Astrocyte (in vitro differentiated cells and primary cell): Measurements from ENCODE around the gene RBM44.

Source experiments
- CTCF ChIP-seq: IDR thresholded peaks from 2 replicates; pipeline ENCODE4 v1.5.1; 2011; ENCODE audit warnings: low read depth, mild to moderate bottlenecking, inconsistent platforms, low read length, moderate library complexity; ENCODE audit not compliant: insufficient read depth
- EZH2 ChIP-seq: IDR thresholded peaks from 2 replicates; pipeline ENCODE4 v1.6.1; 2012; ENCODE audit warnings: mild to moderate bottlenecking, low read length, inconsistent platforms; ENCODE audit not compliant: insufficient read depth

DNA sequence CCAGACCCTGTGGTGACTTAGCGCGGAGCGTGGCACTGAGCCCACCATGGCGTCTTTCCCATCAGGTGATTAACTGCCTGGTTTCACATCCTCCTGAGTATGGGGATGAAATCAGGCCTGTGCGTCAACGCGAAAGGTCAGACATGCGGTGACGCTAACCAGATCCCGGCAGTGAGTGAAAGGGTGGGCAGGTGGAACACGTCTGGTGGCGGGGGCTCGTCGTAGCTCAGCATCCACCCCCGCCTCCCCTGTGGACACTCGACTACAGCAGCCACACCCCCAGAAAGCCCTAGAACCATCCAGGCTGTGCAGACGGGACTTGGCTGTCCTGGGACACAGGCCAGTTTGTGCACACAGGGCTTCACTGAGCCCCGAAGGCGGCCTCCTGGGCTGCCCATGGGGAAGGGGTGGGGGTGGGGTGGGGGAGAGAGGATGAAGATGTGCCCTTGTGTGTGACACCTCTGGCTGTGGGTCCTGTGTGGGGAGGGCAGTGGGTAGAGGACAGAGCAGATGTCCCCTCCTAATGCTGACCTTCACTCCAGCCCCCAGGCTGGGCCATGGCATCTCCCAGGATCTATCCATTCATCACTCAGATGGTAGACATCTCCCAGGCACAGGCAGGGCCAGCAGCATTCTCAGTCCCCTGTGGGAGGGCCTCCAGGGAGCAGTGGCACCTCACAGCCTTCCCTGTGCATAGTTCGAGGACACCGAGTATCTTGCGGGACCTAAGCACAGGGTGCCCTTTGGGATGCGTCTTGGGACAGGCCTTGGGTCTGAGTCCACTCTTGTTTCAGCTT, 88.3 kb downstream of the RBM44 start:
- TF ChIP-seq CTCF (no peak), EZH2 (no peak)
